A673 (cell line): Measurements from ENCODE around the gene CCL7.

Experiments
- CTCF ChIP-seq: fragments of 300-800, 200-600 bp; sonication (generic); conservative IDR thresholded peaks from 2 replicates; pipeline ENCODE4 v1.5.1; 2017; ENCODE audit warnings: low read depth, mild to moderate bottlenecking, antibody characterized with exemption, low read length, moderate library complexity, mixed read lengths
- EZH2 ChIP-seq: fragments of 200-600 bp; sonication (generic); IDR thresholded peaks from 2 replicates; pipeline ENCODE4 v1.6.1; 2017; ENCODE audit warnings: borderline replicate concordance, low read depth, mild to moderate bottlenecking, mixed read lengths, antibody characterized with exemption, low read length; ENCODE audit not compliant: poor library complexity, severe bottlenecking

- TF ChIP-seq CTCF (no peak; the same call in 1 of the 2 replicates), EZH2 (no peak)
These were observed 36.4 kb downstream of the CCL7 start for GRCh38 chr17:34306466-34306865.
